CD4-positive, CD25-positive, alpha-beta regulatory T cell (primary cell): ENCODE results near the gene SLK. TPM values are rescaled to one million over a fixed set of nuclear protein-coding genes. Genes with fewer than 3 reads are reported as not detected.
A peak's percentile ranks its signal among the peaks of the same experiment; 100 is the strongest.

Source experiments
- ATAC-seq, 2 donors: fragments of 150-1000 bp; cut with Tn5 transposase; one replicate each; pipeline ENCODE4 v1.10.0; 2021; ENCODE audit warnings: low read depth in 2 of 2, moderate number of reproducible peaks in 2 of 2, moderate library complexity in 1 of 2
- DNase-seq, 3 donors: peaks; one replicate each; pipeline versions ENCODE4 v3.0.0 to v3.0.0-alpha.2; 2012 to 2022; ENCODE audit warnings: mixed read lengths in 1 of 3
- H3K27ac ChIP-seq: one replicate; pipeline ENCODE4 v1.7.0; 2013; ENCODE audit warnings: mild to moderate bottlenecking, low read length; ENCODE audit not compliant: insufficient read depth, poor library complexity, severe bottlenecking
- H3K27me3 ChIP-seq: one replicate; pipeline ENCODE4 v1.7.0; 2013; ENCODE audit warnings: low read length; ENCODE audit not compliant: control insufficient read depth, insufficient read depth
- H3K36me3 ChIP-seq: one replicate; pipeline ENCODE4 v1.7.0; 2013; ENCODE audit warnings: mild to moderate bottlenecking, low read length, moderate library complexity; ENCODE audit not compliant: control insufficient read depth, insufficient read depth
- H3K4me1 ChIP-seq: 2 replicates; pipeline ENCODE4 v1.7.0; 2013; ENCODE audit warnings: mild to moderate bottlenecking, low read length; ENCODE audit not compliant: insufficient read depth, control insufficient read depth, poor library complexity, severe bottlenecking
- H3K4me3 ChIP-seq: one replicate; pipeline ENCODE4 v1.7.0; 2013; ENCODE audit warnings: low read depth, mild to moderate bottlenecking, low read length, moderate library complexity
- H3K9me3 ChIP-seq, 2 experiments: 1 replicate in 1 of 2; 2 replicates in 1 of 2; pipeline ENCODE4 v1.7.0; 2013; ENCODE audit warnings: low read length in 2 of 2, mild to moderate bottlenecking in 1 of 2, moderate library complexity in 1 of 2; ENCODE audit not compliant: control insufficient read depth in 2 of 2
- H3K27ac Mint-ChIP-seq, 3 donors: one replicate each; pipeline ENCODE4 v1.8.0; 2020 to 2022; ENCODE audit warnings: mild to moderate bottlenecking in 3 of 3, mixed read lengths in 3 of 3, moderate library complexity in 2 of 3
- H3K27me3 Mint-ChIP-seq: one replicate; pipeline ENCODE4 v1.8.0; 2022; ENCODE audit warnings: mild to moderate bottlenecking, mixed read lengths
- H3K36me3 Mint-ChIP-seq: one replicate; pipeline ENCODE4 v1.8.0; 2020; ENCODE audit warnings: mixed read lengths
- H3K4me1 Mint-ChIP-seq, 4 donors: one replicate each; pipeline ENCODE4 v1.8.0; 2020 to 2022; ENCODE audit warnings: mixed read lengths in 4 of 4, mild to moderate bottlenecking in 1 of 4
- H3K4me3 Mint-ChIP-seq, 4 donors: one replicate each; pipeline ENCODE4 v1.8.0; 2020 to 2022; ENCODE audit warnings: mild to moderate bottlenecking in 4 of 4, mixed read lengths in 4 of 4, moderate library complexity in 3 of 4
- H3K9me3 Mint-ChIP-seq, 7 donors: one replicate each; pipeline ENCODE4 v1.8.0; 2020 to 2022; ENCODE audit warnings: mixed read lengths in 7 of 7, mild to moderate bottlenecking in 3 of 7, moderate library complexity in 2 of 7
- polyA plus RNA-seq, 4 donors: library from polyadenylated mRNA; unstranded; fragments of 300-500 nt; fragmentation: Illumina TruSeq; gene quantifications; one replicate each; pipeline ENCODE4 v1.2.3, GENCODE V29; 2021
- total RNA-seq: library from RNA; stranded (reverse); gene quantifications from one replicate; pipeline ENCODE4 v1.2.3, GENCODE V29; 2022

Gene SLK
- total and polyA plus RNA-seq, 5 donors from 2014 or later: 3.2 to 23.5 (median 3.4) TPM

- Histone ChIP-seq H3K36me3 (peaks cover 60% of the 10 kb centered on the region), H3K9me3 (no peaks in the 10 kb centered on the region), H3K4me1 (no peaks in the 10 kb centered on the region), H3K4me3 (no peak overlapping the region), H3K27me3 (no peaks in the 10 kb centered on the region), H3K27ac (no peak overlapping the region)
- DNase-seq (peak in 2 of 3 donors; percentile 14 to 28), ATAC-seq (peak; percentile 65 to 81)
- H3K9me3 Mint-ChIP-seq: no peaks in the 10 kb centered on the region
- peak overlapping the region in 1 of 3 donors; percentile 6 for H3K27ac Mint-ChIP-seq
- no peaks in the 10 kb centered on the region for H3K27me3 Mint-ChIP-seq
- H3K36me3 Mint-ChIP-seq: peaks cover 43% of the 10 kb centered on the region
- peaks cover 0 to 16% (median 5%) of the 10 kb centered on the region in 4 donors for H3K4me1 Mint-ChIP-seq
- no peak overlapping the region for H3K4me3 Mint-ChIP-seq
Measured at GRCh38 chr10:104028146-104028545, 61.2 kb downstream of the SLK start.

GRCh38 chr10:104028823-104029520 is 62.0 kb downstream of the SLK start:
- Mint-ChIP-seq H3K27ac (peak overlapping the region in 2 of 3 donors; percentile 6 to 67), H3K27me3 (no peaks in the 10 kb centered on the region), H3K9me3 (no peaks in the 10 kb centered on the region), H3K4me1 (peaks cover 0 to 16% (median 5%) of the 10 kb centered on the region in 4 donors), H3K4me3 (no peak overlapping the region), H3K36me3 (peaks cover 36% of the 10 kb centered on the region)
- no peak overlapping the region for H3K4me3 ChIP-seq
- DNase-seq (no peak), ATAC-seq (no peak)
- H3K27me3 ChIP-seq: no peaks in the 10 kb centered on the region
- H3K36me3 ChIP-seq: peaks cover 52% of the 10 kb centered on the region
- no peaks in the 10 kb centered on the region for H3K4me1 ChIP-seq
- no peaks in the 10 kb centered on the region for H3K9me3 ChIP-seq
- H3K27ac ChIP-seq: no peak overlapping the region

- Mint-ChIP-seq H3K36me3 (peaks cover 30% of the 10 kb centered on the region), H3K9me3 (no peaks in the 10 kb centered on the region), H3K4me1 (peaks cover 0 to 16% (median 5%) of the 10 kb centered on the region in 4 donors), H3K27ac (peak overlapping the region in 1 of 3 donors; percentile 67), H3K4me3 (no peak overlapping the region), H3K27me3 (no peaks in the 10 kb centered on the region)
- no peaks in the 10 kb centered on the region for H3K27me3 ChIP-seq
- H3K4me3 ChIP-seq: no peak overlapping the region
- no peaks in the 10 kb centered on the region for H3K4me1 ChIP-seq
- peaks cover 47% of the 10 kb centered on the region for H3K36me3 ChIP-seq
- no peak overlapping the region for H3K27ac ChIP-seq
- no peak for ATAC-seq
- H3K9me3 ChIP-seq: no peaks in the 10 kb centered on the region
- DNase-seq: no peak
Measured at GRCh38 chr10:104029521-104029860, 62.6 kb downstream of the SLK start.

GRCh38 chr10:104031631-104032030 is 64.7 kb downstream of the SLK start:
- DNase-seq: no peak
- Histone ChIP-seq H3K9me3 (no peaks in the 10 kb centered on the region), H3K27ac (no peak overlapping the region), H3K4me1 (no peaks in the 10 kb centered on the region), H3K27me3 (no peaks in the 10 kb centered on the region), H3K4me3 (no peak overlapping the region), H3K36me3 (peaks cover 26% of the 10 kb centered on the region)
- Mint-ChIP-seq H3K4me3 (no peak overlapping the region), H3K36me3 (peaks cover 20% of the 10 kb centered on the region), H3K27me3 (no peaks in the 10 kb centered on the region), H3K9me3 (no peaks in the 10 kb centered on the region), H3K4me1 (peaks cover 0 to 16% (median 5%) of the 10 kb centered on the region in 4 donors), H3K27ac (peak overlapping the region in 1 of 3 donors; percentile 4)
- ATAC-seq: no peak

- Histone ChIP-seq H3K4me1 (no peaks in the 10 kb centered on the region), H3K36me3 (peaks cover 22% of the 10 kb centered on the region), H3K9me3 (no peaks in the 10 kb centered on the region), H3K27ac (no peak overlapping the region), H3K4me3 (no peak overlapping the region), H3K27me3 (no peaks in the 10 kb centered on the region)
- no peaks in the 10 kb centered on the region for H3K9me3 Mint-ChIP-seq
- H3K36me3 Mint-ChIP-seq: peaks cover 20% of the 10 kb centered on the region
- DNase-seq (no peak), ATAC-seq (no peak)
- no peaks in the 10 kb centered on the region for H3K27me3 Mint-ChIP-seq
- peaks cover 0 to 16% (median 4%) of the 10 kb centered on the region in 4 donors for H3K4me1 Mint-ChIP-seq
- peak overlapping the region in 1 of 4 donors; percentile 19 for H3K4me3 Mint-ChIP-seq
- peak overlapping the region; percentile 4 to 36 (median 10) for H3K27ac Mint-ChIP-seq
Measured at GRCh38 chr10:104032144-104032775, 65.3 kb downstream of the SLK start.

GRCh38 chr10:104033401-104033930 is 66.5 kb downstream of the SLK start:
- peaks cover 0 to 10% (median under 1%) of the 10 kb centered on the region in 4 donors for H3K4me1 Mint-ChIP-seq
- peak overlapping the region in 2 of 3 donors; percentile 4 to 79 for H3K27ac Mint-ChIP-seq
- no peak for DNase-seq
- Histone ChIP-seq H3K27me3 (no peaks in the 10 kb centered on the region), H3K36me3 (peaks cover 11% of the 10 kb centered on the region), H3K27ac (no peak overlapping the region), H3K4me3 (no peak overlapping the region), H3K4me1 (no peaks in the 10 kb centered on the region), H3K9me3 (no peaks in the 10 kb centered on the region)
- no peaks in the 10 kb centered on the region for H3K27me3 Mint-ChIP-seq
- ATAC-seq: no peak
- peak overlapping the region in 1 of 4 donors; percentile 18 for H3K4me3 Mint-ChIP-seq
- H3K36me3 Mint-ChIP-seq: peaks cover 20% of the 10 kb centered on the region
- H3K9me3 Mint-ChIP-seq: no peaks in the 10 kb centered on the region

GRCh38 chr10:104033966-104034365 is 67.0 kb downstream of the SLK start:
- H3K4me1 Mint-ChIP-seq: peaks cover 0 to 5% (median under 1%) of the 10 kb centered on the region in 4 donors
- peak overlapping the region in 1 of 3 donors; percentile 79 for H3K27ac Mint-ChIP-seq
- H3K4me3 Mint-ChIP-seq: no peak overlapping the region

More at GRCh38 chr10:104033966-104034365, 67.0 kb downstream of the SLK start:
- DNase-seq: no peak
- Histone ChIP-seq H3K36me3 (peaks cover 7% of the 10 kb centered on the region), H3K4me1 (no peaks in the 10 kb centered on the region), H3K4me3 (no peak overlapping the region), H3K9me3 (no peaks in the 10 kb centered on the region), H3K27me3 (no peaks in the 10 kb centered on the region), H3K27ac (no peak overlapping the region)
- Mint-ChIP-seq H3K36me3 (peaks cover 17% of the 10 kb centered on the region), H3K9me3 (no peaks in the 10 kb centered on the region), H3K27me3 (no peaks in the 10 kb centered on the region)
- ATAC-seq: no peak
